Posterior cingulate gyrus (tissue), 11 donors: Measurements from ENCODE around the gene COL11A2.

Experiments
- DNase-seq, 10 donors: peaks; one replicate each; pipeline versions ENCODE4 v3.0.0 to v3.0.0-alpha.2; 2020 to 2021; ENCODE audit warnings: mixed read lengths in 3 of 10
- intact Hi-C: fragments of 100-400 bp; cut with DNase I; formaldehyde crosslinking; loops from one replicate; pipeline ENCODE4 v1.15.1; 2023

The COL11A2 gene

GRCh38 chr6:33195304-33196165 lies 3.3 kb upstream of the COL11A2 start:
- peak in 1 of 10 donors; percentile 43 for DNase-seq
- intact Hi-C loops, result loop anchor here (10.0 kb wide), 1 partner anchor 49 kb away; no protein-coding TSS in a partner anchor

GRCh38 chr6:33194431-33194979 lies 2.2 kb upstream of the COL11A2 start:
- DNase-seq, result peak in 2 of 10 donors; percentile 71 to 83
- intact Hi-C loops, result loop anchor here (10.0 kb wide), 1 partner anchor 50 kb away; no protein-coding TSS in a partner anchor

GRCh38 chr6:33193619-33194018 lies 1.4 kb upstream of the COL11A2 start:
- intact Hi-C loops, result loop anchor here (10.0 kb wide), 1 partner anchor 51 kb away; no protein-coding TSS in a partner anchor
- peak in 1 of 10 donors; percentile 68 for DNase-seq

- intact Hi-C loops, result loop anchor here (10.0 kb wide), 1 partner anchor 52 kb away; no protein-coding TSS in a partner anchor
- DNase-seq, result peak; percentile 55 to 96 (median 74)
These were observed 670 bp upstream of the COL11A2 start for GRCh38 chr6:33192671-33193602.

GRCh38 chr6:33191383-33192104 lies 723 bp downstream of the COL11A2 start:
- peak in 2 of 10 donors; percentile 70 to 81 for DNase-seq
- intact Hi-C loops, result loop anchor here (10.0 kb wide), 1 partner anchor 53 kb away; no protein-coding TSS in a partner anchor

- peak in 2 of 10 donors; percentile 12 to 69 for DNase-seq
- intact Hi-C loops, result loop anchor here (10.0 kb wide), 1 partner anchor 54 kb away; no protein-coding TSS in a partner anchor
These were observed 1.7 kb downstream of the COL11A2 start for GRCh38 chr6:33190504-33191107.

- intact Hi-C loops, result loop anchor here (10.0 kb wide), 1 partner anchor 55 kb away; no protein-coding TSS in a partner anchor
These were observed 2.4 kb downstream of the COL11A2 start for GRCh38 chr6:33189625-33190448.

GRCh38 chr6:33189164-33189563 lies 3.1 kb downstream of the COL11A2 start:
- intact Hi-C loops, result no loop called here
- DNase-seq, result peak in 1 of 10 donors; percentile 53

More at GRCh38 chr6:33189625-33190448, 2.4 kb downstream of the COL11A2 start:
- DNase-seq, result peak in 2 of 10 donors; percentile 33 to 38

- DNase-seq, result no peak
- intact Hi-C loops, result no loop called here
These were observed 4.5 kb downstream of the COL11A2 start for GRCh38 chr6:33187809-33188208.

GRCh38 chr6:33185654-33186187 lies 6.5 kb downstream of the COL11A2 start:
- DNase-seq, result no peak
- intact Hi-C loops, result no loop called here

GRCh38 chr6:33185190-33185589 lies 7.1 kb downstream of the COL11A2 start:
- intact Hi-C loops, result no loop called here
- peak in 2 of 10 donors; percentile 57 to 73 for DNase-seq

- peak in 1 of 10 donors; percentile 30 for DNase-seq
- intact Hi-C loops, result no loop called here
These were observed 9.1 kb downstream of the COL11A2 start for GRCh38 chr6:33183071-33183683.

- peak in 1 of 10 donors; percentile 43 for DNase-seq
- intact Hi-C loops, result no loop called here
These were observed 11.1 kb downstream of the COL11A2 start for GRCh38 chr6:33181141-33181540.

- intact Hi-C loops, result no loop called here
- peak in 3 of 10 donors; percentile 50 to 55 (median 52) for DNase-seq
These were observed 13.4 kb downstream of the COL11A2 start for GRCh38 chr6:33178755-33179475.

GRCh38 chr6:33177552-33178446 lies 14.5 kb downstream of the COL11A2 start:
- intact Hi-C loops, result no loop called here
- DNase-seq, result peak in 3 of 10 donors; percentile 57 to 65 (median 60)

GRCh38 chr6:33176906-33177305 lies 15.4 kb downstream of the COL11A2 start:
- DNase-seq, result peak in 1 of 10 donors; percentile 55
- intact Hi-C loops, result no loop called here
